ENCODE data around the gene NUBP2.

Gene NUBP2

GRCh38 chr16:1785846-1786170, 3.0 kb downstream of the NUBP2 start:
- TF ChIP-seq ZNF8 (CRISPR knock-in tag; IDR thresholded peaks at IDR 0.05) (no peak), ISL1 (CRISPR knock-in tag; IDR thresholded peaks at IDR 0.05) (no peak), PPARA (CRISPR knock-in tag; IDR thresholded peaks at IDR 0.05; ENCODE audit: borderline replicate concordance) (no peak), CSRNP3 (CRISPR knock-in tag; IDR thresholded peaks at IDR 0.05) (no peak), CSDC2 (CRISPR knock-in tag; IDR thresholded peaks at IDR 0.05) (no peak), GLIS3 (CRISPR knock-in tag; IDR thresholded peaks at IDR 0.05) (no peak), OSR1 (CRISPR knock-in tag; IDR thresholded peaks at IDR 0.05) (no peak), TCF4 (CRISPR knock-in tag; IDR thresholded peaks at IDR 0.05; ENCODE audit: borderline replicate concordance) (no peak), ZC3H10 (CRISPR knock-in tag; IDR thresholded peaks at IDR 0.05) (no peak), ARNTL (CRISPR knock-in tag; IDR thresholded peaks at IDR 0.05; ENCODE audit: borderline replicate concordance, low read depth) (no peak), ZFP3 (CRISPR knock-in tag; IDR thresholded peaks at IDR 0.05) (no peak), CREB5 (CRISPR knock-in tag; IDR thresholded peaks at IDR 0.05; ENCODE audit: low read depth) (no peak), ZNF70 (CRISPR knock-in tag; IDR thresholded peaks at IDR 0.05) (no peak), ZNF565 (CRISPR knock-in tag; conservative IDR thresholded peaks at IDR 0.05; ENCODE audit: low read depth) (no peak), ESRRG (CRISPR knock-in tag; IDR thresholded peaks at IDR 0.05) (no peak), POU6F1 (CRISPR knock-in tag; IDR thresholded peaks at IDR 0.05; ENCODE audit: borderline replicate concordance, low read depth) (no peak), BACH2 (CRISPR knock-in tag; IDR thresholded peaks at IDR 0.05; ENCODE audit: borderline replicate concordance) (no peak)
- no peak for ATAC-seq

GRCh38 chr16:1786242-1787055, 3.7 kb downstream of the NUBP2 start:
- TF ChIP-seq ISL1 (CRISPR knock-in tag; IDR thresholded peaks at IDR 0.05) (no peak), CREB5 (CRISPR knock-in tag; IDR thresholded peaks at IDR 0.05; ENCODE audit: low read depth) (no peak), CSRNP3 (CRISPR knock-in tag; IDR thresholded peaks at IDR 0.05) (no peak), SNAI2 (CRISPR knock-in tag; IDR thresholded peaks at IDR 0.05) (no peak), TSHZ2 (CRISPR knock-in tag; IDR thresholded peaks at IDR 0.05) (no peak), TCF4 (CRISPR knock-in tag; IDR thresholded peaks at IDR 0.05; ENCODE audit: borderline replicate concordance) (no peak), ZNF8 (CRISPR knock-in tag; IDR thresholded peaks at IDR 0.05) (no peak), RARB (CRISPR knock-in tag; IDR thresholded peaks at IDR 0.05) (no peak), ZC3H10 (CRISPR knock-in tag; IDR thresholded peaks at IDR 0.05) (no peak), ARNTL (CRISPR knock-in tag; IDR thresholded peaks at IDR 0.05; ENCODE audit: borderline replicate concordance, low read depth) (no peak), ESRRG (CRISPR knock-in tag; IDR thresholded peaks at IDR 0.05) (no peak), OSR1 (CRISPR knock-in tag; IDR thresholded peaks at IDR 0.05) (no peak), ZNF565 (CRISPR knock-in tag; conservative IDR thresholded peaks at IDR 0.05; ENCODE audit: low read depth) (no peak), TOX (CRISPR knock-in tag; IDR thresholded peaks at IDR 0.05; ENCODE audit: borderline replicate concordance) (no peak), PATZ1 (CRISPR knock-in tag; IDR thresholded peaks at IDR 0.05; ENCODE audit: borderline replicate concordance) (no peak), BACH2 (CRISPR knock-in tag; IDR thresholded peaks at IDR 0.05; ENCODE audit: borderline replicate concordance) (no peak), PPARA (CRISPR knock-in tag; IDR thresholded peaks at IDR 0.05; ENCODE audit: borderline replicate concordance) (no peak), ZFP30 (CRISPR knock-in tag; IDR thresholded peaks at IDR 0.05) (no peak), ZNF70 (CRISPR knock-in tag; IDR thresholded peaks at IDR 0.05) (no peak)
- ATAC-seq = no peak
